ENCODE measurements around the gene DOK3.

DOK3 gene

DNA sequence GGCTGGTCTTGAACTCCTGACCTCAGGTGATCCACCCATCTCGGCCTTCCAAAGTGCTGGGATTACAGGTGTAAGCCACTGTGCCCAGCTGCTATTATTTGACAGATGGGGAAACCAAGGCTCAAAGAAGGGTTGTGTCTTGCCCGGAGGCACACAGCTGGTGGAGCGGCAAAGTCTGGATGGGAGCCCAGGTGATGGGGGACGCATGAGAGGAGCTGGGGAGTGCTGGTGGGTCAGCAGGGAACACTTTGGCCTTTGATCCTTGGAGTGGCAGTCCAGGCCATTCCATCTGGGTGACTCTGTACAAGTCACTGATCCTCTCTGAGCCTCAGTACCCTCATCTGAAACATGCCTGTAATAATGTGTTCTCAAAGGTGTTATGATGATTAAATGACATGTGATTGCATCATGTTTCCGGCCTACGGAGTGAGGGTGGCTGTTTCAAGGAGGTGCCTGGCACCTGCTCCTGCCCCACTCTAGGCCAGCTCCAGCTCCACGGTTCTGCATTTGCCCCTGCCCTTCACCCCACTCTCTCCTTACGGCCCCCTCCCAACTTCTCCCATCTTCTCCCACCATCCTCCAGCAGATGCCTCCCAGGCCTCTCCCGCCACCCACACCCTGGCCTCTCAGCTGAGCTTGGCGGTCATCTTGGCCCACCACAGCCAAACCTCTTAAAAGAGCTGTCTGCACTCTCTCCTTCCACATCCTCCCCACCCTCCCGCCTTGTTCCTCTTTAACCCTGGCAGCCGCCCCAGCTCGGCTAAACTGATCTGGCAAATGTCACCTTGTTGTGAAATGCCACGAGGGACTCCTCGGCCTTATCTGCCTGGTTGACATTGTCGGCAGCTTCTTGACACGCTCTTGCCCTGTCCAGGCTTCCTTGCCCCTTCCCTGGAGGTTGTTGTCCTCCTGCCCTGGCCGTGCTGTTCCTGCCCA, 30.6 kb downstream of the DOK3 start:
- no peak for DNase-seq

DNA sequence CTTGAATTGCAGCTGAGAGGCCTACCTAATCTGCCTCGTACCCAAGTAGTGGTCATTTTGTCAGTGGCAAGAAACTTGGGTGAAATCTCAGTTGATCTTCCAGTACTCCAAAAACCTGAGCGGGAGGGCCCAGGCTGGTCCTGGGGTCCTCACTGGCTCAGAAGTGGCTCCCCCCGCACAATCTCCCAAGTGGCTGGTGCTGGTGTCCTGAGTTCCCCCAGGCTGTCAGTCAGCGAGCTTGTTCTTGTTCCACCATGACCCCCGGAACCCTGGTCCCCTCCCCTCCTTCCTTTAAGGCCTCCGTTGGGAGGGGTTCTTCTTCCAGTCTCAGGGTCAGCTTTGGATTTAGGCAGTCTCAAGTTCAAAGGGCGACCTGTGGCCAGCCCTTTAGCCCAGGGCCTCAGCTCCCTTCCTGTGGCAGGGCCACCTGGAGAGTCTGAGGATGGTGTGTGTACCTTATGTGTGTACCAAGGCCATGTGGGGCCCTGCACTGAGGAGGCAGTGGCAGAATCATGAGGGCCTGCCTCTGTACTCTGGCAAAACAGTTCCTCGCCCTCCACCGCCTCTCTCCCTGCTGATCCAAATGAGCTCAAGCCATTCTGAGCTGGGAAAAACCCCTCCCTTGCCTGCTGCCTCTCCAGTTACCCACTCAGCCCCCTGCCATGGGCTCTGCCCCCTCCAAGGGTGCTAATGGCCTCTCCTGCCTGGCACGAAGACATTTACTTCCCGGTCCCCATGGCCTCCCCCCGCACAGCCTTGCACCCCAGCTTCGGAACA, 31.7 kb downstream of the DOK3 start:
- no peak for DNase-seq

- no peak for DNase-seq
Observed at GRCh38 chr5:177476531-177477233, 32.9 kb downstream of the DOK3 start.

- DNase-seq, result no peak
Observed at GRCh38 chr5:177475563-177476427, 33.8 kb downstream of the DOK3 start.

DNA sequence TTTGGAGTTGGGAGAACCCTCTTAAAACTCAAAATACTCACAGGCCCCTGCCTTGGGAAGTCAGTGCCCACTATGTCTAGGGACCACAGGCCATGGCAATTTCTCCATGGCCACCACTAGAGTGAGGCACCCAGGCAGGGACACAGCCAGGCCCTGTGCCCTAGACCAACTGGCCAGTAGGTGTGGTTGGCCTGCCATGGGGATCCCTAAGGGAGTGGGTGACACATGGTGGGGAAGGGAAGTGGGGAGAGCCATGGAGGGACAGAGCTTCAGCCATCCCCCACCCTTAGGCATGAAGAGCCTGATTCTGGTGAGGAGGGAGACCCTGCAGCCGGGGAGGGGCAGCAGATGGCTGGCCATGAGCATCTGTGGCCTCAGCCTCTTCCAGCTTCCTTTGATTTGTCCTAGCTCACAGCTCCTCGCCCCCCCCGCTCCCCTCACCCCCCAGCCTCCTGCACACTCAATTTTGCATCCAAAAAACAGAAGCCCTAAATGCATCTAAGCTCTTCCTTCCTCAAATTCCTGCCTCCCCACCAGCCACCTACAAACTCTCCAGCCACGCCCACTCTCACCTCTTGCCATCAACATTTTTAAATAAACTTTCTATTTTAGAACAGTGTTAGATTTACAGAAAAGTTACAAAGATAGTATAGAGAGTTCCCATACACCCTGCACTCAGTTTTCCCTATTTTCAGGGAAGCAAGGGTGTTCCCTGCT, 34.6 kb downstream of the DOK3 start:
- DNase-seq, result no peak

- no peak for DNase-seq
Observed at GRCh38 chr5:177474002-177474476, 35.6 kb downstream of the DOK3 start.

GRCh38 chr5:177473443-177474001, 36.1 kb downstream of the DOK3 start, which contains the start of gene DBN1:
TSS of gene DBN1 (minus strand) at chr5:177473634. CDS start at chr5:177473521, 113 bp downstream.
- DNase-seq, result no peak

GRCh38 chr5:177472460-177473442, 36.9 kb downstream of the DOK3 start:
- DNase-seq, result no peak

DNA sequence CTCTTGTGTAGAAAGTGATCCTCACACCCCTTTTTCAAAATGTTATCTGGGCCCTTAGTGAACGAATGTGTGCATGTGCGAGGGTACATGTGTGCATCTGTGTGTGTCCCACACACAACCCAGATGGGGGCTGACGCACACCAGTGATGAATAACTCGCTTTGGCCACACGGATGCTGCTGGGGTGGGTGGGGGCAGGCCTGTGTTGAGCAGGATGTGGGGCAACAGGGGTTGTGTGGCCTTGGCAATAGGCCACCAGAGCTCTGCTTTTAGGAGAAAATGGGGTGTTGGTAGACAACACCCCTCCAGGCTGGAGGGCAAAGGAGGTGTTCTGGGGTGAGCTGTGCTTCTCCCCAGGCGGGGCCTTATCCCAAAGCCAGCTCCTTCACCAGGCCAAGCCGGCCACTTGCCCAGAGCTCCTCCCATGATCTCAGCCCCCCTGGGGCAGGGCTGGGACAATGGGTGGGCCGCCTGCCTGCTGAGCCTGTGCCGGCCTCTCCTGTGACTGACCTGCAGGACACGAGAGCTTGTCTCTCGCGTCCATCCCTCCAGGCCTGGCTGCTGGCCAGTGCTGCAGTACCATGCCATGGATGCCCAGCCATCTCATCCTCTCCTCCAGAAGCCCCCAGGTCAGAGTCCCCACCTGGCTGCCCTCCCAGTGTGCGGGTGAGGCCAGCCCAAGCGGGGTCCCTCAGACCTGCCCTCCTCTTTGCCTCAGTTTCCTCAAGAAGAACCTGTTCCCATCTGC, 37.8 kb downstream of the DOK3 start:
- DNase-seq, result no peak

DNA sequence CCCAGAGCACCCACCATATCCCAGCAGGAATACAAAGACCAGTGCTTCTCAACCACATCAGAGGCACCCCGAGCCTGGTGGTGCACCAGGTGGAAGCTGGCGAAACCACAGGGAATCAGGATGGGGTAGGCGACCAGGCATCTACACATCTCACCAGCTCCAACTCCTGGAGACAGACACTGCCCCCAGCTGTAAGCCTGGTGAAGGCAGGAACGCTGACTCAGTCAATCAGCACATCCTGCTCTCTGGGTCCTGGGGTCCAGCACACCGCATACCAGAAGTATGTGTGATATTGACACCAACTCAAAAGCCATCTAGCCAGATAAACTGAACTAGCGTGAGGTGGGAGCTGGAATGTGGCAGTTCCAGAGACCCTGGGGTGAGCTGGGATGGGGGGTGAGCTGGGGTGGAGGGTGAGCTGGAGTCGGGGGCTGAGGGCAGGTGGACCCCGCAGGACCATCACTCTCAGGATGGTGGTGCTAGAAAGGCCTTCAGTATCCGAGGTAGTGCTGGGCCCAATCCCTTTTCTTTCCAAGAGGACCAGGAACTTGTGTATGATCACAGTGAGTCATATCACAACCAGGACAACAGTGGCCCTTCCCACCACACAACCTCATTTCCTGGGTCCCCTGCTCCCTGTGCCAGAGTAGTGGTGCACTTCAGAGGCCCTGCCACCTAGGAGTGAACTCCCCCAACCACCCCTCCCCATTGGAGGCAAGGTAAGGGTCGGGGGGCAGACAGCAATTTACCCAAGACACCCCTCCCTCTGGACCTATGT, 38.7 kb downstream of the DOK3 start:
- no peak for DNase-seq

DNA sequence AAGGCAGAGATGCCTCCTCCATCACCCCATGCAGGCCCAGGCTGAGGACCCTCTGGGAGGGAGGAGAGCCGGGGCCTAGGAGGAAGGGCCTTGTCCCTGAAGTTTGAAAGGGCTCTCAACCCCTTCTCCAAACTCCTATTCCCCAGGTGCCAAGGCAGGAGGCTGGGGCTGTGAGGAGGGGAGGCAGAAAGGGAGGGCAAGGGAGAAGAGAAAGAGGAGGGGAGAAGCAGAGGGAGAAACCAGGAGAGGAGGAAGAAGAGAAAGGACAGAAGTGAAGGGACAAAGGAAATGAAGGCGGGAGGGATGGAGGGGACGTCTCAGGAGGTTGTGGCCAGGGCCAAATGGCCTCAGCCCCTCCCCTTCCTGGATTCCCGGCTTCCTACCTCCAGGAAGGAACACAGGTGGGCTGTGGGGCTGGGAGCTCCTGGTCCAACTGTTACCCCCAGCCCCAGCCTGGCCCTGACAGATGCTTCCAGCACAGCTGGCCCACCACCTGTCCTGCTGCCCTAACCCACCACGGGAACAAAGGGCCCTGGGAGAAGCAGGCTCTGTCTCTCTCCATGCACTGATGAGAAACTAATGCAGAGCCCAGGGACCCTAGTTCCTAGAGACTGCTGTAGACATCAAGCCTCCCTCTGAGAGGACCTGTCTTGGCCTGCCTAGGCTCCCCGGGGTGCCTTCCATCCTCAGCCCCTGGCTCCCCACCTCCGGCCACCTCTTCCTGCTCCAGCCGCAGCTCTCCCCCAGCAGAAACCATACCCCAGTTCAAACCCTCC, 39.7 kb downstream of the DOK3 start:
- no peak for DNase-seq

GRCh38 chr5:177468685-177469628, 40.7 kb downstream of the DOK3 start:
- no peak for DNase-seq

- DNase-seq, result no peak
Observed at GRCh38 chr5:177468329-177468684, 41.3 kb downstream of the DOK3 start.

- DNase-seq, result no peak
Observed at GRCh38 chr5:177467436-177467835, 42.2 kb downstream of the DOK3 start.

DNA sequence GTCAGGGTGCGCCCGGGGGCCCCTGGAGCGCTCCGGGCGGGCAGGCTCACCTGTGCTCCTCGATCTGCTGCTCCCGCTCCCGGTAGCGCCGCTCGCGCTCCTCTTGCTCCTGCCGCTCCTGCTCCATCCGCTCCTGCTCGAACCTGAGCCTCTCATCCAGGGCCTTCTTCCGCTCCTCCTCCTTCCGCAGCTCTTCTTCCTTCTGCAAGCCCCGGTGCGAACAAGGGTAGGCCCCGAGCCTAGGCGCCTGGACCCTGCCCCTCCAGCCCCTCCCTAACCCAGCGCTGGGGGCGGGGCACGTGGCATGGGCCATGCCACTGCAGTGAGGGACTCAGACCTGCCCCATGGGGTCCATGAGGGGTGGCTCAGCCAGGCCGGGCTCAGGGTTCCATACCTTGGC, 42.8 kb downstream of the DOK3 start:
- DNase-seq, result no peak

GRCh38 chr5:177465044-177465443, 44.6 kb downstream of the DOK3 start:
- no peak for DNase-seq

Data from NCI-H187 treated with DMSO at 0.1 percent for 48 hours (cell line).